ENCODE results near the gene MYO15B. TPM values are rescaled to one million over a fixed set of nuclear protein-coding genes. Genes with fewer than 3 reads are reported as not detected.

The MYO15B gene
- total RNA-seq, 1 donor from 2014 or later, result 5.4 TPM

GRCh38 chr17:75612906-75613626, 25.5 kb downstream of the MYO15B start:
- no peak for TF ChIP-seq CTCF (conservative IDR thresholded peaks at IDR 0.05; ENCODE audit: low read depth, low read length)
- DNase-seq (ENCODE audit: low read depth), result no peak
- no peak overlapping the region for H3K4me3 ChIP-seq (ENCODE audit: low read depth, low read length)

- peak; percentile 34 for TF ChIP-seq CTCF (conservative IDR thresholded peaks at IDR 0.05; ENCODE audit: low read depth, low read length)
- no peak overlapping the region for H3K4me3 ChIP-seq (ENCODE audit: low read depth, low read length)
- DNase-seq (ENCODE audit: low read depth), result no peak
These were observed 26.4 kb downstream of the MYO15B start for GRCh38 chr17:75614006-75614405.

- no peak for TF ChIP-seq CTCF (conservative IDR thresholded peaks at IDR 0.05; ENCODE audit: low read depth, low read length)
- no peak for DNase-seq (ENCODE audit: low read depth)
- H3K4me3 ChIP-seq (ENCODE audit: low read depth, low read length), result no peak overlapping the region
These were observed 27.1 kb downstream of the MYO15B start for GRCh38 chr17:75614556-75615270.

- no peak for DNase-seq (ENCODE audit: low read depth)
- no peak for TF ChIP-seq CTCF (conservative IDR thresholded peaks at IDR 0.05; ENCODE audit: low read depth, low read length)
- H3K4me3 ChIP-seq (ENCODE audit: low read depth, low read length), result no peak overlapping the region
These were observed 27.7 kb downstream of the MYO15B start for GRCh38 chr17:75615301-75615700.

- no peak for DNase-seq (ENCODE audit: low read depth)
- no peak overlapping the region for H3K4me3 ChIP-seq (ENCODE audit: low read depth, low read length)
- TF ChIP-seq CTCF (conservative IDR thresholded peaks at IDR 0.05; ENCODE audit: low read depth, low read length), result no peak
These were observed 29.0 kb downstream of the MYO15B start for GRCh38 chr17:75616521-75617122.

- no peak for TF ChIP-seq CTCF (conservative IDR thresholded peaks at IDR 0.05; ENCODE audit: low read depth, low read length)
- no peak for DNase-seq (ENCODE audit: low read depth)
- H3K4me3 ChIP-seq (ENCODE audit: low read depth, low read length), result no peak overlapping the region
These were observed 29.6 kb downstream of the MYO15B start for GRCh38 chr17:75617218-75617617.

Data from epithelial cell of proximal tubule (primary cell).